Measurements from ENCODE around the gene IGLL1.

Gene IGLL1

GRCh38 chr22:23527971-23528740 lies 51.9 kb downstream of the IGLL1 start:
- Histone ChIP-seq H3K9ac (ENCODE audit: low read length) (no peak overlapping the region), H3K36me3 (ENCODE audit: control insufficient read depth, insufficient read depth, low read length) (no peaks in the 10 kb centered on the region), H3K27me3 (ENCODE audit: control insufficient read depth, insufficient read depth, low read length) (no peaks in the 10 kb centered on the region), H3K4me1 (ENCODE audit: control insufficient read depth, insufficient read depth, low read length) (peaks cover 2% of the 10 kb centered on the region), H3K9me3 (ENCODE audit: control insufficient read depth, low read length) (no peaks in the 10 kb centered on the region), H3K4me3 (ENCODE audit: low read length) (no peak overlapping the region)

GRCh38 chr22:23526596-23527316 lies 53.3 kb downstream of the IGLL1 start:
- H3K27me3 ChIP-seq (ENCODE audit: control insufficient read depth, insufficient read depth, low read length) = no peaks in the 10 kb centered on the region
- no peak overlapping the region for H3K9ac ChIP-seq (ENCODE audit: low read length)
- H3K4me3 ChIP-seq (ENCODE audit: low read length) = no peak overlapping the region
- no peaks in the 10 kb centered on the region for H3K36me3 ChIP-seq (ENCODE audit: control insufficient read depth, insufficient read depth, low read length)
- H3K9me3 ChIP-seq (ENCODE audit: control insufficient read depth, low read length) = no peaks in the 10 kb centered on the region
- peaks cover 14% of the 10 kb centered on the region for H3K4me1 ChIP-seq (ENCODE audit: control insufficient read depth, insufficient read depth, low read length)

GRCh38 chr22:23525510-23525909 lies 54.6 kb downstream of the IGLL1 start:
- Histone ChIP-seq H3K9me3 (ENCODE audit: control insufficient read depth, low read length) (no peaks in the 10 kb centered on the region), H3K36me3 (ENCODE audit: control insufficient read depth, insufficient read depth, low read length) (no peaks in the 10 kb centered on the region), H3K9ac (ENCODE audit: low read length) (no peak overlapping the region), H3K4me1 (ENCODE audit: control insufficient read depth, insufficient read depth, low read length) (peaks cover 25% of the 10 kb centered on the region), H3K27me3 (ENCODE audit: control insufficient read depth, insufficient read depth, low read length) (no peaks in the 10 kb centered on the region), H3K4me3 (ENCODE audit: low read length) (no peak overlapping the region)

- peaks cover 26% of the 10 kb centered on the region for H3K4me1 ChIP-seq (ENCODE audit: control insufficient read depth, insufficient read depth, low read length)
- no peaks in the 10 kb centered on the region for H3K36me3 ChIP-seq (ENCODE audit: control insufficient read depth, insufficient read depth, low read length)
- no peaks in the 10 kb centered on the region for H3K27me3 ChIP-seq (ENCODE audit: control insufficient read depth, insufficient read depth, low read length)
- H3K9me3 ChIP-seq (ENCODE audit: control insufficient read depth, low read length) = no peaks in the 10 kb centered on the region
- H3K9ac ChIP-seq (ENCODE audit: low read length) = no peak overlapping the region
- no peak overlapping the region for H3K4me3 ChIP-seq (ENCODE audit: low read length)
Observed at GRCh38 chr22:23524226-23524625, 55.9 kb downstream of the IGLL1 start.

GRCh38 chr22:23523713-23524112 lies 56.4 kb downstream of the IGLL1 start:
- Histone ChIP-seq H3K27me3 (ENCODE audit: control insufficient read depth, insufficient read depth, low read length) (no peaks in the 10 kb centered on the region), H3K9me3 (ENCODE audit: control insufficient read depth, low read length) (no peaks in the 10 kb centered on the region), H3K4me1 (ENCODE audit: control insufficient read depth, insufficient read depth, low read length) (peaks cover 26% of the 10 kb centered on the region), H3K4me3 (ENCODE audit: low read length) (no peak overlapping the region), H3K36me3 (ENCODE audit: control insufficient read depth, insufficient read depth, low read length) (no peaks in the 10 kb centered on the region), H3K9ac (ENCODE audit: low read length) (no peak overlapping the region)
